Measurements from ENCODE around the gene PREX1.

GRCh38 chr20:48732081-48732829 is 95.5 kb downstream of the PREX1 start:
- TF ChIP-seq CTCF (conservative IDR thresholded peaks at IDR 0.05; ENCODE audit: low read depth in 2 of 2) (no peak), EZH2 (IDR thresholded peaks at IDR 0.05; ENCODE audit: low read depth, unreplicated experiment) (no peak), EZH2phosphoT487 (IDR thresholded peaks at IDR 0.05; ENCODE audit: unreplicated experiment) (no peak), CREB1 (CRISPR knock-in tag; IDR thresholded peaks at IDR 0.05; ENCODE audit: low read depth) (no peak), REST (IDR thresholded peaks at IDR 0.05; ENCODE audit: unreplicated experiment) (no peak)
